ENCODE measurements around the gene C19orf33. TPM values are rescaled to one million over a fixed set of nuclear protein-coding genes. Genes with fewer than 3 reads are reported as not detected.

The C19orf33 gene
- 209 and 318 TPM in 2 replicates for total RNA-seq

DNA sequence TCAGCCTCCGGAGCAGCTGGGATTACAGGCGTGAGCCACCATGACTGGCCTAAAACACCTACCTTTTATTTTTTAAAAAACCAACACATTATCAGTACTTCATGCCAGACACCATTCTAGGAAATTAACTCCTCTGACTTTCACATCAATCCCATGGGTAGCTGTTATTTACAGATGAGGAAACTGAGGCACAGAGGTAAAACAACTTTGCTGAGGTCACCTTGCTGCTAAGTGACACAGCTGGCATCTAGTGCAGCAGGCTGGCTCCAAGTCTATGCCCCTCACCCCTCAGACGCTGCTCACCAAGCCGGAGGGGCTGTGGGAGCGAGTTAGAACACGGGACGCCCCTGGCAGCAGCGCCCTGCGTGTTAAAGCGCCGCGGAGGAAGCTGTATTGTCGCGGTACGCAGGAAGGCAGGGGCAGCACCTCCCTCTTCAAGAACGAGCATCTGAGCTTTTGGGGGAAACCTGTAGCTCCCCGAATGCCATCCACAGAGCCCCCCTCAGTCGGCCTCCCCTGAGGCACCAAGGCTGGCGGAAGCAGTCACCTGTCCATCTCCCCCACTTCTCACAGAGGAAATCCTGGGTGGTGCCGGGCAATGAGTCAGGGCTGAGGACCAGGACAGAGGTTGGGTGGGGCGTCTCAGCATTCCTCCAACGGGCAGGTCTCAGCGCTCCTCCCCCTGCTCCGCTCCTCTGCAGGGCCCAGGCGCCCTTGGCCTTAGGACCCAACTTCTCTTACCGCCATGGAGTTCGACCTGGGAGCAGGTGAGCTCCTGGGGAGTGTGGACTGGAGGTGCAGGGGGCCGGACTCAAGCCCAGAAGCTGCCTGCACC lies at the start of gene C19orf33:
Gene C19orf33 (plus strand): TSS at position 735 of the 835 bp plus-strand sequence. CDS start 11 bp downstream, at position 746.

DNA sequence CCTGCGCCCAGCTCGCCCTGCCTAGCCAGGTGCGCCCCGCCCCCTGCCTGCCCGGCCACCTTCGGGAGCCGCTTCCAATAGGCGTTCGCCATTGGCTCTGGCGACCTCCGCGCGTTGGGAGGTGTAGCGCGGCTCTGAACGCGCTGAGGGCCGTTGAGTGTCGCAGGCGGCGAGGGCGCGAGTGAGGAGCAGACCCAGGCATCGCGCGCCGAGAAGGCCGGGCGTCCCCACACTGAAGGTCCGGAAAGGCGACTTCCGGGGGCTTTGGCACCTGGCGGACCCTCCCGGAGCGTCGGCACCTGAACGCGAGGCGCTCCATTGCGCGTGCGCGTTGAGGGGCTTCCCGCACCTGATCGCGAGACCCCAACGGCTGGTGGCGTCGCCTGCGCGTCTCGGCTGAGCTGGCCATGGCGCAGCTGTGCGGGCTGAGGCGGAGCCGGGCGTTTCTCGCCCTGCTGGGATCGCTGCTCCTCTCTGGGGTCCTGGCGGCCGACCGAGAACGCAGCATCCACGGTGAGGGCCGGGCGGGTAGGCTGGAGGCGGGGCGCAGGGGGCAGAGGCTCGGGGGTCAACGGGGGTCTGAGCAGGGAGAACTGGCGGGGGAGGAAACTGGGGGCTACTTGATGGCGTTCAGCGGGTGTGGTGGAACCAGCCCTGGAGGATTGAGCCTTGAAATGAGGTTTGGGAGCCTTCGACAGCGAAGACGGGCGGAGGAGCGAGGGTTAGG lies 39.4 kb upstream of the C19orf33 start, which contains the start of gene SPINT2:
Gene SPINT2 (plus strand): TSS at position 88 of the 727 bp plus-strand sequence. CDS start 320 bp downstream, at position 408.

DNA sequence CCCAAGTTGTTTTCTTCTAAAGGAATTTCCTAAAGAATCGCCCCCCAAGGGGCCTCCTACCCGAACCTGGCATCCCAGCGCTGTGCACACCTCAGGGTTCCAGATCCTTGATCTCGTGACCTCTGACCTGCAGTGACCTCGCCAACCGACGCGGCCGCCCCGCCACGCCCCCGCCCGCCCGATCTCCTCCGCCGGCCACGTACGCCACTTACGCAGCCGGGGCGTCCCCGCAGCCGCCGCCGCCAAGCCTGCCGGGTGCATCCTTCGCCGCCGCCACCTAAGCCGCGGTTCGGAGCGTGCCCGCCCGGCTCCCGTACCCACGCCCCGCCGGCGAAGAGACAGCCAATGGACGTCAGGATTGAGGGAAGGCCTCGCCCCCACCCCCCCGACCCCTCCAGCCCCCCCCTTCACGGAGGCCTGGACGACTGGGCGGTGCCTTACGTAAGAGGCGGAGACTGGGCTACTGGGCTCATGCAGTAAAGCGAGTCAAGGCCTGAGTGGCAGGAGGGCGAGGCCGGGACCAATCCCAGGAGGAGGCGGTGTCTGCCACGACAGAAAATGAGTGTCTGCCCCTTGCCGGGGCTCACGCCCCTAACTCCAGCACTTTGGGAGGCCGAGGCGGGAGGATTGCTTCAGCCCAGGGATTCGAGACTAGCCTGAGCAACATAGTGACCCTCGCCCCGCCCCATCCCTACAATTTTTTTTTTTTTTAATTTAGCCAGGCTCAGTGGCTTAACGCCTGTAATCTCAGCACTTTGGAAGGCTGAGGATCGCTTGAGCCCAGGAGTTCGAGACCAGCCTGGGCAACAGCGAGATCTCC lies 11.8 kb downstream of the C19orf33 start, which contains the start of gene YIF1B:
Gene YIF1B (minus strand): TSS at position 291 of the 820 bp plus-strand sequence. CDS start 30 bp downstream, at position 261.

GRCh38 chr19:38319421-38320258 lies 15.6 kb downstream of the C19orf33 start, which contains the start of gene KCNK6:
Gene KCNK6 (plus strand): TSS chr19:38319845. CDS start chr19:38319951, 106 bp downstream.

Other genes with a start within 250 kb of the C19orf33 start
- 0.63 and 2.9 TPM in 2 replicates for gene DPF1, start 80.0 kb upstream of the C19orf33 start, total RNA-seq
- gene PPP1R14A, start 47.9 kb upstream of the C19orf33 start, total RNA-seq = 26.5 and 37.6 TPM in 2 replicates
- gene SPINT2, start 39.7 kb upstream of the C19orf33 start, total RNA-seq = 234 and 512 TPM in 2 replicates
- 114 and 149 TPM in 2 replicates for gene YIF1B, start 11.7 kb downstream of the C19orf33 start, total RNA-seq
- 5.7 and 8.5 TPM in 2 replicates for gene KCNK6, start 15.6 kb downstream of the C19orf33 start, total RNA-seq
- gene CATSPERG, start 31.6 kb downstream of the C19orf33 start, total RNA-seq = 0.16 and 0.51 TPM in 2 replicates
- 403 and 452 TPM in 2 replicates for gene PSMD8, start 70.3 kb downstream of the C19orf33 start, total RNA-seq
- 1.1 and 1.3 TPM in 2 replicates for gene GGN, start 83.8 kb downstream of the C19orf33 start, total RNA-seq
- 0.81 and 1.5 TPM in 2 replicates for gene SPRED3, start 84.4 kb downstream of the C19orf33 start, total RNA-seq
- gene FAM98C, start 98.8 kb downstream of the C19orf33 start, total RNA-seq = 11.6 and 15.1 TPM in 2 replicates
- not detected in 2 replicates for gene RASGRP4, start 122.0 kb downstream of the C19orf33 start, total RNA-seq
- under 0.01 and 0.13 TPM in 2 replicates for gene RYR1, start 129.4 kb downstream of the C19orf33 start, total RNA-seq